ENCODE results near the gene LATS2.
"Not testable (repeated sequence)": the region's sequence is repeated elsewhere in the genome, so short reads cannot be mapped to it uniquely, and the experiment has no call there.

The LATS2 gene

GRCh38 chr13:21075379-21076249 is 14.2 kb upstream of the LATS2 start:
- peak in 4 of 56 donors; percentile 8 to 46 (median 18) for DNase-seq

DNA sequence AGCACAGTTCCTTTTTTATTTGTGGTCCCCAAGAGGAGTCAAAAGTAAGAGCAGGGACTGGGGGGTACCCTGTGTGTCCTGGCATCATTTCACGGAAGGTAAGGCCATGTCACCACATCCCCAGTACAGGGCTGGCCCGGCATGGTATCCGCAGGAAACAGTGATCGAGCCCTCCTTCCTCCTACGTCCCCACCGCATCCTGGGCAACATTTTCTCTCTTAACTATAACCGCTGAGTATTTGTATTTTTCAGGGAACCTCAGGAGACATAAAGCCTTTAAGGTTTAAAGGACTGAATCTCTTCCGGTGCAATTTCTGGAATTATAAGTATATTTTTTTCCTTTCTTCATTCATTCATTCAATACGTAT is 13.6 kb upstream of the LATS2 start:
- no peak for DNase-seq

GRCh38 chr13:21074546-21074945 is 13.2 kb upstream of the LATS2 start:
- DNase-seq: peak in 2 of 56 donors; percentile 4 to 8

GRCh38 chr13:21071924-21072323 is 10.5 kb upstream of the LATS2 start:
- DNase-seq: no peak

DNA sequence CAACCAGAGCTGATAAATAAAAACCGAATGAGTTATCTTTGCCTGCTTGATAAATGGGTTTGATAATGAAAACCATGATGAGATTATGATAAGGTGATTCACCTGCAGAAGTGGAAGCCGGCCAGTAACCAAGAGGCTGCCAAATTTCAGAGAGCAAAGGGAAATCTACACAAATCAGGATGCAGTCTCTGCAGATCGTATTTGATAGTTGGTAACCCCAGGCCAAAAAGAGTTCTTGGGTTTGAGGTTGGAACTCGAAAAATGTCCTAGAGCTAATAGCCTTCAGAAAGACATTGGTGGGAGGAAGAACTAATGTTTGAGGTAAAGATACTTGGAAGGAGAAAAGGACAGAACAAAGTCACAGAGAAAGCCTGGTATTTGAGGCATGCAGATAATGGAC is 9.6 kb upstream of the LATS2 start:
- no peak for DNase-seq

GRCh38 chr13:21069561-21070004 is 8.2 kb upstream of the LATS2 start:
- DNase-seq: no peak

DNA sequence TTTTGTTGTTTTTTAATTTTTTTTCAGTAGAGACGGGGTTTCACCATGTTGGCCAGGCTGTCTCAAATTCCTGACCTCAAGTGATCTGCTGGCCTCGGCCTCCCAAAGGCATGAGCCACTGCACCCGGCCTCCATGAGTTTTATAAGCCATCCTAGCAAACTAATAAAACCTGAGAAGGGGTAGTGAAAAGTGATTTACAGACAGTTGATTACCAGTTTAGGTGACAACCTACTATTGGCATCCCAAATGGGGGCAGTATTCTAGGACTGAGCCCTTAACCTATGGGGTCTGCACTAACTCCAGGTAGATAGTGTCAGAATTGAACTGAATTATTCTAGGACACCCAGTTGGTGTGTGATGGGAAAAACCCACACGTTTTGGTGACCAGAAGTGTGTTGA is 6.5 kb upstream of the LATS2 start:
- no peak for DNase-seq

- DNase-seq: no peak
Observed at GRCh38 chr13:21066946-21067345, 5.6 kb upstream of the LATS2 start.

DNA sequence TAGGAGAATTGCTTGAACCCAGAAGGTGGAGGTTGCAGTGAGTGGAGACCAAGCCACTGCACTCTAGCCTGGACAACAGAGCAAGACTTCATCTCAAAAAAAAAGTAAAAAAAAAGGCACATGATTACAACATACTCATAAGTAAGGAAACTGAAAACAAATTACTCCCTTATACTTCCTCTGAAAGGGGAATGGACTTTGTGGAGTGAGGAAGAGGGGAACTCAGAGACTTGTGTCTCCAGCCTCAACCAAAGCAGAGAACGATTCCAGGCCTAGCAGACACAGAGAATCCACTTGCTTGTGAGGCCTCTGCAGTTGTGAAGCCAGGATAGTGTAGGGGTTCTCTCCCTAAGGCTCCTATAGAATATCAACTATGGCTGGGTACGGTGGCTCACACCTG is 4.3 kb upstream of the LATS2 start:
- DNase-seq: no peak

DNA sequence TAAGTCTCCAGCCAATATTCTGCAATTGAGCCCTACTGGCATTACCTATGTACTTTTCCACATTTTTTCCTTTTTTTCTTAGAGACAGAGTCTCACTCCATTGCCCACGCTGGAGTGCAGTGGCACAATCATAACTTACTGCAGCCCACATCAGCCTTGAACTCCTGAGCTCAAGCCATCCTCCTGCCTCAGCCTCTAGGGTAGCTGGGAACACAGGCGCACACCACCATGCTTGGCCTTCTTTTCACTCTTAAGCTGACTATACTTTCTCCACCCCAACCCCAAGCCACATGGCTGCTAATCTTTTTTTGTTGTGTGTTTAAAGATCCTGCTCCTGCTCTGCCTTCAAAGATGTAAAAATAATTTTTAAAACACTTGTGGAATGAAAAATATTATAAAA is 1.6 kb upstream of the LATS2 start:
- DNase-seq: no peak

- DNase-seq: peak in 8 of 56 donors; percentile 4 to 47 (median 20)
Observed at GRCh38 chr13:21060338-21061028, 903 bp downstream of the LATS2 start.

- peak in 1 of 56 donors; percentile 5 for DNase-seq
Observed at GRCh38 chr13:21059641-21060337, 1.6 kb downstream of the LATS2 start.

DNA sequence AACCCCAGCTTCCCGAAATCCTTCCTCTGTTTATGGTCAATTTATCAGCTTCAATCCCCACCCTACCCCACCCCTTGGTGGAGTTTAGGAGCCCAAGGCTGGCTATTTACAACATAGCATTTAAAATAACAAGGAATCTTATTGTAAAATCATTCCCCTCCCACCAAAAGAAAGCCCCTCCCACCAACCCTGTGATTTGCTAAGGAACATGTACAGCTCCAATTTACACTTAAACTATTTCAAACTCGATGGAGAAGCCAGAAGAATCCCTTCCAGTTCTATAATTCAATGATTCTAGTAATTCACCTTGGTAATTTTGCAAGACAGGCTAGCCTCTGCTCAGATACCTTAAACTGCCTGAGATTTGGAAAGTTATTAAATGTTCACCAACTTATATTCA is 3.0 kb downstream of the LATS2 start:
- DNase-seq: no peak

DNA sequence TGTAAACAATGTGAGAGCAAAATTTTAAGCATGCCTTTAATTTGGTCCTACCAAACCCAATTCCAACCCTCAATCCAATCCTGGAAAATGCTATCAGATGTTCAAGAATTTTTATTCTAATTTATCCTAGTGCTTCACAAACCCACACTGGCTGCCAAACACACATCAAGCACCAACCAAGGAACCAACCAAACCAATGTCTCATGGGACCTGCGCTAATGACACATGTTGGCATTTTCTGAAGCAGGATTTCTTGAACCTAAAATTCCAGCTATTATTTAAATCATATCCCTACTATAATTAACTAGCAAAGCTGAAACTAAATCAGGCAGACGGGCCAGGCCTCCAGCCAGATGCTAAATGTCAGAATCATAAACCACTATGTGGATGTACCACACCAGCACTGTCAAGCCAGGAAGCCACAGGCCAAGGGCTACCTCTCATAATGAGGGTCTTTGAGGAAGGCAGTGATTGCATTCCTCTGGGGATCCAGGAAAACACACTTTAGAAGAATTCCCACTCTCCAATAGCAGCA is 5.8 kb downstream of the LATS2 start:
- DNase-seq: no peak

GRCh38 chr13:21055016-21055415 is 6.4 kb downstream of the LATS2 start:
- DNase-seq: no peak

DNA sequence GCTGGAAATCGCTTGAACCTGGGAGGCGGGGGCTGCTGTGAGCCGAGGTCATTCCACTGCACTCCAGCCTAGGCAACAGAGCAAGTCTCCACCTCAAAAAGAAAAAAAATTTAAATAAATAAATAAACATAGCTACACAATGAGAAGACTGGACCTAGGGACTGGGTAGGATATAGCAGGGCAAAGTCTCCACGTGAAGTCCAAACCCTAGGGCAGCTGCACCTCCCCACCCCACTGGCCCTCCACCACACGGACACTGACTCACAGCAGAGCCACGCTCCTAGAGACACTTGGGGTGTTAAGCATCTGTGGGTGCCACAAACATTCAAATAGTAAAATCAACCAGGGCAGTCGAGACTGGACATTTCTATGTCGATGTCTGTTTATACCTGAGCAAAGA is 7.1 kb downstream of the LATS2 start:
- no peak for DNase-seq

DNA sequence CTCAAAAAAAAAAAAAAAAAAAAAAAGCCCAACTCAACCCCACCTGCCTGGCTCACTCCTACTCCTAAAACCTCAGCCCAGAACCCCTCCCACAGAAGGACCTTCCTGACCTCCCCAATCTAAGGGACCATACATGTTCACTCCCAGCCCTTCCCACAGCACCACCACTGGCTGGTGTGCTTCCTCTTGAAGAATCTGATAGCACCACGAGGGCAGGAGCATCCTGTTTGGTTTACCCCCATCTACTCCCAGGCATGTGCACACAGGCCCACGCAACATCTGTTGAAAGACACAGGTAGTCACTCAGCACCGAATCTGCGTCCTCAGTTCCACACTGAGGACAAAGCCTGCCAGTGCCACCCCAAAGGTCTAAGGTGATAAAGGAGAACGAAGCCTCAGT is 8.2 kb downstream of the LATS2 start:
- no peak for DNase-seq

- no peak for DNase-seq
Observed at GRCh38 chr13:21051675-21052074, 9.7 kb downstream of the LATS2 start.

DNA sequence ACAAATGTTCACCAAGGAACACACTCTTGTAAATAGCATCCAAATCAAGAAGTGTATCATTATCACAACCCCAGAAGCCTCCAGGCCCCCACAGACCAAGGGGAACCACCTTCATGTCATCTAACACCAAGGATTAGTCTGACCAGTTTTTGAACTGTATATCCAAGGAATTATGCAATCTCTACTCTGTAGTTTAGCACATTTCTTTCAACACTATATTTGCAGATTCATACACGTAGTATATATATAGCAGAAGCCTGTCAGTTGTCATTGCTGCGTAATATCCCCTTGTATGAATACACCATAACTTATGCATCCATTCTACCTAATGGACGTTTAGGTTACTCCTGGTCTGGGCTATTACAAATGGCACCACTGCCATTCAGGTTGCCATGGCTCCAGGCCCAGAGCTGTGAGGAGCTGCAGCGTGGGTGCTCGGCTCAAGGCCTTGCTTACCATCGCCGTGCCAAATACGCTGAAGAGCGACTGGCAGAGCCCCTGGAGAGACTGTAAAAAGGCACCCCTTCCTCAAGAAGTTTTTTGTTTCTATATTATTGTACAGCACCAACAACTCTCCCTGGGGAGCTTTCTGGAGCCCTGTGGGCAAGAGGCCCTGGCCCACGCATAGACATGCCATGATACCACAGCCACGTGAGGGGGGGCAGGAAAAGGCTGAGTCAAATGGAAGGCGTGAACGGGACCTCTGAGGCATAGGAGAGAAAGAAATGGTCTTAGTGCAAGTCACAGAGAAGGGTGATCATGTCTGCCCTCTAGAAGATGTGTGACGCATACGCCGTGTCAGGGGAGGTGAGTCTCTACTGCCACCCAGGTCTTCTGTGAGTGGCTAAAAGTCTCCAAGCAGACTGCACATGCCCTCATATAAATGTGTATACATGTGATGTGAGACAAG is 10.8 kb downstream of the LATS2 start:
- no peak for DNase-seq

DNA sequence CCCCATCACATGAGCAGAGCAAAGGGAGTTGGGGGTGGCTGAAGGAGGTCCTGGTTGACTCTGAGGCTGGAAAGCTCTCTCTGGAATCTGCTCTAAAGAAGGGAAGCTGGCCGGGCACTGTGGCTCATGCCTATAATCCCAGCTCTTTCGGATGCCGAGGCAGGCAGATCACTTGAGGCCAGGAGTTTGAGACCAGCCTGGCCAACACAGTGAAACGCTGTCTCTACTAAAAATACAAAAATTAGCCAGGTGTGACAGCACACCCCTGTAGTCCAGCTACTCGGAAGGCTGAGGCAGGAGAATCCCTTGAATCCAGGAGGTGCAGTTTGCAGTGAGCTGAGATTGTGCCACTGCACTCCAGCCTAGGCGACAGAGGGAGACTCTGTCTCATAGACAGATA is 11.7 kb downstream of the LATS2 start:
- DNase-seq: not testable (repeated sequence)

All from amygdala (tissue), 56 donors.